Vagina (tissue), 2 donors: ENCODE measurements around the gene BMP2K. TPM values are rescaled to one million over a fixed set of nuclear protein-coding genes. Genes with fewer than 3 reads are reported as not detected.
"Not testable (repeated sequence)": the region's sequence is repeated elsewhere in the genome, so short reads cannot be mapped to it uniquely, and the experiment has no call there.

Experiments
- DNase-seq, 2 donors: peaks; one replicate each; pipeline ENCODE4 v3.0.0-alpha.2; 2017; ENCODE audit errors: extremely low spot score in 2 of 2
- H3K27ac ChIP-seq: fragments of 200-600 bp; sonication (generic); one replicate; pipeline ENCODE4 v1.5.1; 2019
- H3K27me3 ChIP-seq: fragments of 200-600 bp; sonication (generic); one replicate; pipeline ENCODE4 v1.5.1; 2019
- H3K36me3 ChIP-seq, 2 donors: fragments of 200-600 bp; sonication (generic); one replicate each; pipeline ENCODE4 v1.5.1; 2017 to 2019
- H3K4me1 ChIP-seq: fragments of 200-600 bp; sonication (generic); one replicate; pipeline ENCODE4 v1.5.1; 2019
- H3K4me3 ChIP-seq, 2 donors: fragments of 200-600 bp; sonication (generic); 1 replicate in 1 of 2; 2 replicates in 1 of 2; pipeline ENCODE4 v1.5.1; 2016 to 2019
- H3K9me3 ChIP-seq: fragments of 200-600 bp; sonication (generic); one replicate; pipeline ENCODE4 v1.5.1; 2019
- POLR2A ChIP-seq, 2 donors: fragments of 450-650 bp; IDR thresholded peaks; one replicate each; pipeline ENCODE4 v1.6.1; 2017; ENCODE audit warnings: antibody characterized with exemption in 2 of 2, mild to moderate bottlenecking in 2 of 2, moderate library complexity in 2 of 2
- POLR2AphosphoS5 ChIP-seq, 2 donors: sonication (generic); formaldehyde crosslinking; IDR thresholded peaks; one replicate each; pipeline ENCODE4 v1.9.0; 2017; ENCODE audit warnings: antibody characterized with exemption in 2 of 2, mild to moderate bottlenecking in 2 of 2, low read depth in 1 of 2; ENCODE audit not compliant: insufficient read depth in 1 of 2
- intact Hi-C: fragments of 100-400 bp; cut with DNase I; formaldehyde crosslinking; loops from one replicate; pipeline ENCODE4 v1.15.1; 2023
- total RNA-seq: library from RNA; depleted of rRNA; stranded (reverse); fragments of >200 nt; gene quantifications from one replicate; pipeline ENCODE4 v1.2.3, GENCODE V29; 2016
- TF ChIP-seq, protein P1 (sequence below), 3 experiments: fragments of 450-650 bp in 2 of 3; fragments of 200-600 bp in 1 of 3; sonication (generic) in 1 of 3; IDR thresholded peaks; one replicate each; pipeline ENCODE4 v1.5.1; 2017 to 2019; ENCODE audit warnings: antibody characterized with exemption in 3 of 3, mild to moderate bottlenecking in 2 of 3, moderate library complexity in 2 of 3

BMP2K gene
- total RNA-seq, 1 donor from 2014 or later = 34.9 TPM

GRCh38 chr4:78827191-78827590 is 51.0 kb downstream of the BMP2K start:
- TF ChIP-seq POLR2A (IDR thresholded peaks at IDR 0.05) = no peak
- TF ChIP-seq, protein P1, sequence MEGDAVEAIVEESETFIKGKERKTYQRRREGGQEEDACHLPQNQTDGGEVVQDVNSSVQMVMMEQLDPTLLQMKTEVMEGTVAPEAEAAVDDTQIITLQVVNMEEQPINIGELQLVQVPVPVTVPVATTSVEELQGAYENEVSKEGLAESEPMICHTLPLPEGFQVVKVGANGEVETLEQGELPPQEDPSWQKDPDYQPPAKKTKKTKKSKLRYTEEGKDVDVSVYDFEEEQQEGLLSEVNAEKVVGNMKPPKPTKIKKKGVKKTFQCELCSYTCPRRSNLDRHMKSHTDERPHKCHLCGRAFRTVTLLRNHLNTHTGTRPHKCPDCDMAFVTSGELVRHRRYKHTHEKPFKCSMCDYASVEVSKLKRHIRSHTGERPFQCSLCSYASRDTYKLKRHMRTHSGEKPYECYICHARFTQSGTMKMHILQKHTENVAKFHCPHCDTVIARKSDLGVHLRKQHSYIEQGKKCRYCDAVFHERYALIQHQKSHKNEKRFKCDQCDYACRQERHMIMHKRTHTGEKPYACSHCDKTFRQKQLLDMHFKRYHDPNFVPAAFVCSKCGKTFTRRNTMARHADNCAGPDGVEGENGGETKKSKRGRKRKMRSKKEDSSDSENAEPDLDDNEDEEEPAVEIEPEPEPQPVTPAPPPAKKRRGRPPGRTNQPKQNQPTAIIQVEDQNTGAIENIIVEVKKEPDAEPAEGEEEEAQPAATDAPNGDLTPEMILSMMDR (IDR thresholded peaks at IDR 0.05) = no peak
- intact Hi-C loops = no loop called here
- no peaks in the 10 kb centered on the region for H3K9me3 ChIP-seq

GRCh38 chr4:78829296-78829695 is 53.1 kb downstream of the BMP2K start:
- DNase-seq = no peak
- Histone ChIP-seq H3K36me3 (peaks cover 0 to 31% of the 10 kb centered on the region in 2 donors), H3K9me3 (no peaks in the 10 kb centered on the region), H3K4me1 (no peaks in the 10 kb centered on the region), H3K4me3 (no peak overlapping the region), H3K27ac (no peak overlapping the region), H3K27me3 (no peaks in the 10 kb centered on the region)
- TF ChIP-seq, protein P1 (IDR thresholded peaks at IDR 0.05) = no peak
- TF ChIP-seq POLR2AphosphoS5 (IDR thresholded peaks at IDR 0.05; ENCODE audit: insufficient read depth in 1 of 2, low read depth in 1 of 2) (no peak), POLR2A (IDR thresholded peaks at IDR 0.05) (no peak)
- intact Hi-C loops = no loop called here

More at GRCh38 chr4:78827191-78827590, 51.0 kb downstream of the BMP2K start:
- DNase-seq = no peak
- no peaks in the 10 kb centered on the region for H3K27me3 ChIP-seq
- no peak overlapping the region for H3K4me3 ChIP-seq
- H3K27ac ChIP-seq = no peak overlapping the region
- no peaks in the 10 kb centered on the region for H3K4me1 ChIP-seq
- H3K36me3 ChIP-seq = peaks cover 0 to 31% of the 10 kb centered on the region in 2 donors

DNA sequence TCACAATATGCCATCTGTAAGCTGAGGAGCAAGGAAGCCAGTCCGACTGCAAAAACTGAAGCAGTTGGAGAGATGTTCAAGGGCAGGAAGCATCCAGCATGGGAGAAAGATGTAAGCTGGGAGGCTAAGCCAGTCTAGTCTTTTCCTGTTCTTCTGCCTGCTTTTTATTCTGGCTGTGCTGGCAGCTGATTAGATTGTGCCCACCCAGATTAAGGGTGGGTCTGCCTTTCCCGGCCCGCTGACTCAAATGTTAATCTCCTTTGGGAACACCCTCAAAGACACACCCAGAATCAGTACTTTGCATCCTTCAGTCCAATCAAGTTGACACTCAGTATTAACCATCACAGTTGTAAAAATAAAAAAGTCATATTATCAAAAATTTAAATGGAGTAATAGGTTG is 63.5 kb downstream of the BMP2K start:
- intact Hi-C loops, H3K4me3 ChIP-seq, H3K36me3 ChIP-seq, H3K27me3 ChIP-seq, H3K4me1 ChIP-seq, H3K27ac ChIP-seq, DNase-seq, H3K9me3 ChIP-seq: not testable (repeated sequence)

GRCh38 chr4:78840286-78840685 is 64.1 kb downstream of the BMP2K start:
- H3K36me3 ChIP-seq, H3K9me3 ChIP-seq, H3K4me1 ChIP-seq, H3K27ac ChIP-seq, H3K27me3 ChIP-seq, DNase-seq, H3K4me3 ChIP-seq, intact Hi-C loops: not testable (repeated sequence)

GRCh38 chr4:78845472-78845871 is 69.3 kb downstream of the BMP2K start:
- Histone ChIP-seq H3K9me3 (no peaks in the 10 kb centered on the region), H3K36me3 (no peaks in the 10 kb centered on the region), H3K4me3 (no peak overlapping the region), H3K27ac (no peak overlapping the region), H3K27me3 (no peaks in the 10 kb centered on the region), H3K4me1 (no peaks in the 10 kb centered on the region)
- no peak for TF ChIP-seq POLR2AphosphoS5 (IDR thresholded peaks at IDR 0.05; ENCODE audit: insufficient read depth in 1 of 2, low read depth in 1 of 2)
- no peak for TF ChIP-seq POLR2A (IDR thresholded peaks at IDR 0.05)
- TF ChIP-seq, protein P1 (IDR thresholded peaks at IDR 0.05) = no peak
- intact Hi-C loops = no loop called here
- DNase-seq = no peak

GRCh38 chr4:78846258-78846657 is 70.1 kb downstream of the BMP2K start:
- no peak overlapping the region for H3K27ac ChIP-seq
- H3K4me3 ChIP-seq = no peak overlapping the region
- no peaks in the 10 kb centered on the region for H3K27me3 ChIP-seq
- H3K4me1 ChIP-seq = no peaks in the 10 kb centered on the region
- no peak for TF ChIP-seq POLR2A (IDR thresholded peaks at IDR 0.05)
- TF ChIP-seq POLR2AphosphoS5 (IDR thresholded peaks at IDR 0.05; ENCODE audit: insufficient read depth in 1 of 2, low read depth in 1 of 2) = no peak
- TF ChIP-seq, protein P1 (IDR thresholded peaks at IDR 0.05) = no peak
- H3K36me3 ChIP-seq = peaks cover 0 to under 1% of the 10 kb centered on the region in 2 donors
- intact Hi-C loops = no loop called here
- no peaks in the 10 kb centered on the region for H3K9me3 ChIP-seq
- DNase-seq = no peak
